NCI-H446 treated with DMSO at 0.1 percent for 48 hours (cell line): Measurements from ENCODE around the gene PTGIS.

ENCODE experiments used
- DNase-seq: peaks from one replicate; lab custom pipeline; 2025; lab: John Stamatoyannopoulos, UW

PTGIS gene

GRCh38 chr20:49496553-49497397, 71.2 kb downstream of the PTGIS start:
- DNase-seq = no peak

- DNase-seq = no peak
Observed at GRCh38 chr20:49496043-49496442, 71.9 kb downstream of the PTGIS start.

GRCh38 chr20:49490689-49491088, 77.2 kb downstream of the PTGIS start:
- no peak for DNase-seq

- DNase-seq = no peak
Observed at GRCh38 chr20:49489688-49490087, 78.2 kb downstream of the PTGIS start.

- DNase-seq = no peak
Observed at GRCh38 chr20:49486064-49486463, 81.9 kb downstream of the PTGIS start.

- no peak for DNase-seq
Observed at GRCh38 chr20:49485563-49485962, 82.4 kb downstream of the PTGIS start.

- peak; percentile 73 for DNase-seq
Observed at GRCh38 chr20:49484180-49485140, 83.5 kb downstream of the PTGIS start.

GRCh38 chr20:49483696-49484123, 84.2 kb downstream of the PTGIS start:
- no peak for DNase-seq

GRCh38 chr20:49483018-49483695, 84.8 kb downstream of the PTGIS start:
- DNase-seq = no peak

GRCh38 chr20:49482621-49483017, 85.3 kb downstream of the PTGIS start, which contains the start of gene KCNB1:
Gene KCNB1 (minus strand): TSS chr20:49482668. CDS start chr20:49482480, 188 bp downstream.
- no peak for DNase-seq

- DNase-seq = no peak
Observed at GRCh38 chr20:49482173-49482572, 85.8 kb downstream of the PTGIS start.

GRCh38 chr20:49481116-49481515, 86.8 kb downstream of the PTGIS start:
- DNase-seq = no peak

- no peak for DNase-seq
Observed at GRCh38 chr20:49480236-49480635, 87.7 kb downstream of the PTGIS start.

- no peak for DNase-seq
Observed at GRCh38 chr20:49479785-49480184, 88.2 kb downstream of the PTGIS start.

- no peak for DNase-seq
Observed at GRCh38 chr20:49478754-49479689, 88.9 kb downstream of the PTGIS start.

GRCh38 chr20:49478266-49478665, 89.7 kb downstream of the PTGIS start:
- no peak for DNase-seq

- DNase-seq = no peak
Observed at GRCh38 chr20:49477200-49477599, 90.7 kb downstream of the PTGIS start.

GRCh38 chr20:49476016-49476355, 92.0 kb downstream of the PTGIS start:
- DNase-seq = no peak

- DNase-seq = no peak
Observed at GRCh38 chr20:49475292-49476015, 92.5 kb downstream of the PTGIS start.

- no peak for DNase-seq
Observed at GRCh38 chr20:49471397-49471796, 96.5 kb downstream of the PTGIS start.
